ENCODE results near the gene KRT74.

Gene KRT74

GRCh38 chr12:52575256-52575655 is 1.6 kb upstream of the KRT74 start:
- no peak for FAIRE-seq
- no peak for DNase-seq (ENCODE audit: insufficient read length, low spot score)
- TF ChIP-seq POLR2A (IDR thresholded peaks at IDR 0.05; ENCODE audit: low read depth, low read length) = no peak

GRCh38 chr12:52573306-52573705 is 337 bp downstream of the KRT74 start:
- DNase-seq (ENCODE audit: insufficient read length, low spot score) (no peak), FAIRE-seq (no peak)
- TF ChIP-seq POLR2A (IDR thresholded peaks at IDR 0.05; ENCODE audit: low read depth, low read length) = no peak

DNA sequence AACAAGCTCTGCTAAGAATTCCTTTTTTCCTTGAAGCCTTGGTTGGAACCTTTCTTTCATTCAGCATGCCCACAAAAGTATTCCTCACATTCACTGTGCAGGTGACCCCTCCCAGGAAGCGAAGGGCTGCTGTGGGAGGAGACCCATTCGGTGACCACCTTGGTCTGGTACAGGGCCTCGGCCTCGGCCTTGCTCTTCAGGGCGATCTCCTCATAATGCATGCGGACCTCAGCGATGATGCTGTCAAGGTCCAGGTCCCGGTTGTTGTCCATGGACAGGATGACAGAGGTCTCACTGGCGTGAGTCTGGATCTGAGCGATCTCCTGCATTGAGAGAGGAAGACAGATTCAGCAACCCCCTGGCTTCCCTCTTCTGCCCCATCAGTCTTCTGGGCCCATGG is 3.1 kb downstream of the KRT74 start:
- no peak for FAIRE-seq
- TF ChIP-seq POLR2A (IDR thresholded peaks at IDR 0.05; ENCODE audit: low read depth, low read length) = no peak
- DNase-seq (ENCODE audit: insufficient read length, low spot score) = no peak

DNA sequence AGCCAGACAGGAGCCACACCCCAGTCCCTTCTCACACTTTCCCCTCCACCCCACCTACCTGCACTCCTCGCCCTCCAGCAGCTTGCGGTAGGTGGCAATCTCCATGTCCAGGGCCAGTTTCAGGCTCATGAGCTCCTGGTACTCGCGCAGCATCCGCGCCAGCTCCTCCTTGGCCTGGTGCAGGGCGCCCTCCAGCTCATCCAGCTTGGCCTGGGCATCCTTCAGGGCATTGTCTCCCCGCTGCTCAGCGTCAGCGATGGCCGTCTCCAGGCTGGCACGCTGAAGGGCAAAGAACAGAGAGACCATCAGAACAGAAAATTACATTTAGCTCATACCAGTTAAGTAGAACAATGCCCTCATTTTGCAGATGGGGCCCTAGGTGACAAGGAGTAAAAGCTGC is 5.5 kb downstream of the KRT74 start:
- no peak for TF ChIP-seq POLR2A (IDR thresholded peaks at IDR 0.05; ENCODE audit: low read depth, low read length)
- FAIRE-seq = no peak
- no peak for DNase-seq (ENCODE audit: insufficient read length, low spot score)

GRCh38 chr12:52566847-52567291 is 6.8 kb downstream of the KRT74 start:
- no peak for DNase-seq (ENCODE audit: insufficient read length, low spot score)
- no peak for TF ChIP-seq POLR2A (IDR thresholded peaks at IDR 0.05; ENCODE audit: low read depth, low read length)
- no peak for FAIRE-seq

DNA sequence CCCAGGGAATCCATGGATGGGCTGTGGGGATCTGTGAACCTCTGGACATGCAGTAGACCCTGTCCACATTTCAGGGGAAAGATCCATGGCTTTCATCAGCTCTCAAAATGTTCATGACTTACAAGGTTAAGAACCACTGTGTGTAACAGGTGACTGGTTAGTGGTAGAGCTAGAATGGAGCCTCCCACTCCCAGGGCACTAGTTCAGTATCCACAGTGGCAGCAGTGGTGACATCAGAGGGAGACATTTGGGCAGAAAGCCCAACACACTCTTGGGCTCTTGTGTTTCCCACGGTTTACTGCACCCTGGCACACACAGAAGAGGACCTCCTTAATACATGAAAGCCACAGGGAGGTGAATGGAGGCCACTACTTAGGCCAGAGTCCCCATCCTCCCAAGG is 9.1 kb downstream of the KRT74 start:
- FAIRE-seq (no peak), DNase-seq (ENCODE audit: insufficient read length, low spot score) (no peak)
- TF ChIP-seq POLR2A (IDR thresholded peaks at IDR 0.05; ENCODE audit: low read depth, low read length) = no peak

DNA sequence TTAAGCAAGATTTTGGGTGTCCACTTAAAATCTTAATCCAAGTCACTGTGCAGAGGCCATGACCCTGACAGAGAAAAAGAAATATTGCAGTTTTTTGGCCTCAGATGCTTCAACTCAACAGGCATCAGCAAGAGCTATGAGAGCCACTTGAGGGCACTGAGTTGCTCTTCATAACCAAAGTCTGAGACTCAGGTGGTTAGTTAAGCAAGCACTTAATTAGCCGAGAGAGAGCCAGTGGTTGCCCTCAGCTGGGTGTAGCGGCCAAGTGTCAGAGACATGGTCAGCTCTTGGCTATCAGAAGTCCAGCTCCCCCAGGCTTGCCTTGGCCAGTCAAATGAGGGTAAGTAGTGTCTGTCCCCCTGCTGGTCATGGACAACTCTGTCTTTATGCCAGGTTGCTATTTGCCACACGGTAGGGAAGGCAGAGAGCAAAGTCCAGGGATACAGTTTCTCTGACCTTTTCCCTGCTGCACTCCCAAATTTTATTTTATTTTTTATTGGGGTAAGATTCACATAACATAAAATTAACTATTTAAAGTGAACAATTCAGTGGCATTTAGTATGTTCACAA is 11.7 kb downstream of the KRT74 start:
- FAIRE-seq (no peak), DNase-seq (ENCODE audit: insufficient read length, low spot score) (peak; percentile 24)
- TF ChIP-seq POLR2A (IDR thresholded peaks at IDR 0.05; ENCODE audit: low read depth, low read length) = no peak

DNA sequence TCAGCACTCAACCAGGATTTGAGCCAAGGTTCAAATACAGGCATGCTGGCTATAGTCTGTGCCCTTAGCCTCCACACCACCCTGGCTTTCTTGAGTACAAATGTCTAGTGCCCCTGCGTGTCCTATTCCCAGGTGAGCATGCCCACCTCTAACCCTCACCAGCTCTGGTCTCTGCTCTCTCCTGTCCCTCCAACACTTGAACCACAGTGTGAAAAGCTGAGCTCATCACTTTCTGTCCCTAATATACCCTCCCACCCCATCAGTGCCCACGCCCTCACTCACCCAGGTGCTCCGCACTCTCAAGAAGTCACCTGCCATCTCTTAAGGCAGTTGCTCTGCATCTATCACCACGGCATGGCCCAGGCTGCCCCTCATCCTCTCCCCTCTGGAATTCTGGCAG is 13.7 kb downstream of the KRT74 start:
- FAIRE-seq (no peak), DNase-seq (ENCODE audit: insufficient read length, low spot score) (no peak)
- no peak for TF ChIP-seq POLR2A (IDR thresholded peaks at IDR 0.05; ENCODE audit: low read depth, low read length)

DNA sequence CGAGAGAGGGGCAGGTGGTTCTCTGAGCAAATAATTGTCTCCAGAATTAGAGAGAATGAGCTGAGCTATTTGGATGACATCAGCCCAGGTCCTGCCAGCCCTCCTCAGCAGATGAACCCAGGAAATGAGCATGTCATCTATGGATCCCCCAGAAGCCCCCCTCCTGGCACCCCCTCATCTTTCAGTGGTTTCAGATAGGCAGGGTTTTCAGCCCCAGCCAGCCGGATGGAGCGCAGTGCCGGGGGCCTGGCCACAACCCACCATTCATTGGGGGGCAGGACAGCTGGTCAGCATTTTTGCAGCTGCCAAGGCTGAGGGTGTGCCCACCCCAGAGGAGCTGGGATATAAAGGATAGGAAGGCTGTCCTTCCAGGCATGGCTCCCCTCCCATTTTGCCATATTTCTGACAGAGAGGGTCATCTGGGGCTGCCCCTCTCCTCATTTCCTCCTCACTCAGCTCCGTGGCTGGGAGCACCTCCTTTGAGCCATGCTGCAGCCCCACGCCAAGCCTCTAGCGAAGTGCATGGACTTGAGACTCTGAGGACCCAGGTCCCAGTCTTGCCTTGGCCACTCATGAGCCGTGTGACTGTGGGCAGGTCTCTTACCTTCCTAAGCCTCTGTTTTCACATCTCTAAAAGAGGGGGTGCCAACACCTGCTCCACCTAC is 14.7 kb downstream of the KRT74 start:
- no peak for TF ChIP-seq POLR2A (IDR thresholded peaks at IDR 0.05; ENCODE audit: low read depth, low read length)
- DNase-seq (ENCODE audit: insufficient read length, low spot score) (no peak), FAIRE-seq (no peak)

DNA sequence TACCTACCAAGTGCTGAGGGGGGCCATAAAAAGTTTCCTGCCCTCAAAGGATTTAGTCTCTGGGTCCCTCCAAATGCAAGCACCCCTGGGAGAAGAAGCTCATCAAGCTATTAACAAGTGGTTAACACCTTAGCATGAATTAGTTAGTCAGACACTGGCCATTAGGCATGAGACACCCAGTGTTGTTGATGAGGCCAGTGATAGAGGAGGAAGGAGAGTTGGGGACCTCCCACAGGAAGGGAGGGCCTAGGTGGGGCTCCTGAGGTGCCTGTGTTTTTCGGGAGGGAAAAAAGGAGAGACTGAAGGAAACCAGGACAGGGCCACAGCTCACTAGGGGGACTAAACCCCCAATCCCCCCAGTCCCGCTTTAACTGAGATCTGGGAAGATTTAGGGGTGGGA is 16.2 kb downstream of the KRT74 start:
- FAIRE-seq (no peak), DNase-seq (ENCODE audit: insufficient read length, low spot score) (no peak)
- TF ChIP-seq POLR2A (IDR thresholded peaks at IDR 0.05; ENCODE audit: low read depth, low read length) = no peak

DNA sequence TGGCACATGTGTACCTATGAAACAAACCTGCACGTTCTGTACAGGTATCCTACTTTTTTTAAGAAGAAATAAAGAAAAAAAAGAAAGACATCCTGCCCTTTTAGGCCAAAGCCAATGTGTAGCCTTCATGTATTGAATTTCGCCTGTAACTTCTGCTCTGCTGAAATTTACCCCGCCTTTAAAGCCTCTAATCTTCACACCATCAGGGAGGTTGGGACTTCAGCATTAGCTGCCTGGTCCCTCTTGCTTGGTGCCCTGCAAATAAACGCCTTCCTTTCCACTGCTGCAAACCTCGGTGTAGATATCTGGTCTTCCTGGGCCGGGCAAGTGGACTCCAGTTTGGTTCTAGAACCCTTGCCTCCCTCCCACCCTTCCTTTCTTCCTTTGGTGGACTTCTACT is 18.1 kb downstream of the KRT74 start:
- no peak for DNase-seq (ENCODE audit: insufficient read length, low spot score)
- TF ChIP-seq POLR2A (IDR thresholded peaks at IDR 0.05; ENCODE audit: low read depth, low read length) = no peak
- no peak for FAIRE-seq

DNA sequence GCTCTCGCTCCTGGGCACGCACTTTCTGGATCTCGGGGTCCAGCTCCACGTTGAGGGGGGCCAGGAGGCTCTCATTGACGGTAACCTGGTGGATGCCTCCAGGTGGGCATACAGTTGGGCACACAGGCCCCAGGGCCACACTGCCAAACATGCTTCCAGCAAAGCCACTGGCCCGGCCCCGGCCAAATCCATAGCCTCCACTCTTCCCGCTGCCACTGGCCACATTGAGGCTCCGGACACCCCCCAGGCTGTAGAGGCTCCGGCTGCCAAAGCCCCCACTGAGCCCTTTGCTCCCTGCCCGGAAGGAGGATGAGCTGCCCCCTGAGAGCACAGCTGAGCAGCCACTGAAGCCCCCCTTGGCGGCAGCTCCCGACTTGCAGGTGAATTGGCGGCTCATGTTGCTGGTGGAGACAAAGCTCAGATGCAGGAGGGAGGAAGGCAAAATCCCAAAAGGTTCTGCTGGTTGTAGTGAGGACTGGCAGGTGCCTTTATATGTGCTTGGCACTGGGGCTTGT is 20.9 kb downstream of the KRT74 start, which contains the start of gene KRT71:
Gene KRT71 (minus strand): TSS at position 465 of the 515 bp plus-strand sequence. CDS start 68 bp downstream, at position 397.
- no peak for TF ChIP-seq POLR2A (IDR thresholded peaks at IDR 0.05; ENCODE audit: low read depth, low read length)
- FAIRE-seq (no peak), DNase-seq (ENCODE audit: insufficient read length, low spot score) (no peak)

DNA sequence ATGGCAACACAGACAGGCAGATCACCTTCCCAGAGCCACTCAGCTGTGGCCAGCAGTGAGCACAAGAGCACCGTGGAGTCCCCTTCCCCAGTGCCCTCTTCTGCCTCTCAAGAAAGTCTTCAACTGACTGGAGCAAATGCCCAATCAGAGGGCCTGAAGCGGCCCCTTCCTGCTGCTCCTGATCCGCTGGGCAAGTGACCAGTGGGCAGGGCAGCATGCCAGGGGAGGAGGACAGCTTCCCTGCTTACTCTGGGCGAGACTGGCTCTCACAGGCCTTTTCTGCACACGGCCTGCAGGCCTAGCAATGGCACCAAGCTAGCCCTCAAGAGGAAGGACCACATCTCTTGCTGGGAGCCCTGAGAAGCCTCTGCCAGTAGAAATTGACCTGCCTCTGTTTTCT is 21.6 kb downstream of the KRT74 start:
- DNase-seq (ENCODE audit: insufficient read length, low spot score) = no peak
- TF ChIP-seq POLR2A (IDR thresholded peaks at IDR 0.05; ENCODE audit: low read depth, low read length) = no peak
- FAIRE-seq = no peak

DNA sequence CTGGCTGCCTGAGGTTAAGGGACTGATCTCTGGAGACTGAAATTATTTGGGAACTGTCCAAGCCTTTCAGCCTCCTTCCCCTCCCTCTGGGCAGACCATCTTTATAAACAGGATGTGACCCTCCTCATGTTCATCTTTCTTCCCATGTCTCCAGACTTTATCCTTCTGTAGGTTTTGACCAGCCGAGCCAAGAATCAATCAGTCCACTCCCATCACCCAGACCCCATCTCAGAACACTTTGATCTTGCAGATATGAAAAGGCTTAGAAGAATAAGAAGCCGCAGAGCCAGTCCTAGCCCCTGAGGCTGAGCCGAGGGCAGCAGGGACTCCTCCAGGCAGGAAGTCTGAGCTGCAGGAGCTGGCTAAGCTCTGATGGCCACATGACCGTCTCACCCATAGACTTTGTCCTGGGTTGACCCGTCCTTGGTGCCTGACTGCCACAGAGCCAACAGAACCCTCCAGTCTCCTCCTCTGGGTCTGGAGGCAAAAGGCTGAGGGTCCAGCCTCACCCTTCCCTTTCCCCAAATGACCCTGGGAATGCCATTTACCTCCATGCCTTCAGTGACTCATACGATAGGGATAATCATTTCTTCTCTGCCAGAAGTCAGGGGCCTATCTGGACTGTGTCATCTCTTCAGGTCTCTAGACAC is 22.3 kb downstream of the KRT74 start:
- no peak for FAIRE-seq
- no peak for TF ChIP-seq POLR2A (IDR thresholded peaks at IDR 0.05; ENCODE audit: low read depth, low read length)
- no peak for DNase-seq (ENCODE audit: insufficient read length, low spot score)

DNA sequence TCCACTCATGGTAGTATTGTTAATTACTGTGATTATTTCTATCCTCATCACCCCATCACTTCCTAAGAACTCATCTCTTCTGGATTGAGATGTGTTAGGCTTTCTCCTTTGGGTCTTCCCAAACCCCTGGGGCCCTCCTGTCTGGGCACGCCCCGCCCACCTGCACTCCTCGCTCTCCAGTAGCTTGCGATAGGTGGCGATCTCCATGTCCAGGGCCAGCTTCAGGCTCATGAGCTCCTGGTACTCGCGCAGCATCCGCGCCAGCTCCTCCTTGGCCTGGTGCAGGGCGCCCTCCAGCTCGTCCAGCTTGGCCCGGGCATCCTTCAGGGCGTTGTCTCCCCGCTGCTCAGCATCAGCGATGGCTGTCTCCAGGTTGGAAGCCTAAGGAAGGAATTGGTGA is 27.5 kb downstream of the KRT74 start:
- no peak for TF ChIP-seq POLR2A (IDR thresholded peaks at IDR 0.05; ENCODE audit: low read depth, low read length)

More for the DNA sequence above, 27.5 kb downstream of the KRT74 start:
- FAIRE-seq (no peak), DNase-seq (ENCODE audit: insufficient read length, low spot score) (no peak)
